HepG2 (cell line): ENCODE measurements around the gene FAM171A2. TPM values are rescaled to one million over a fixed set of nuclear protein-coding genes. Genes with fewer than 3 reads are reported as not detected.

Experiments
- JUND ChIP-seq: sonication (generic); formaldehyde crosslinking; IDR thresholded peaks from 2 replicates; pipeline ENCODE4 v1.8.0; 2022; ENCODE audit warnings: mild to moderate bottlenecking, missing genetic modification reagents
- LCORL ChIP-seq, 2 experiments: fragments of 450-650 bp in 1 of 2; sonication (generic) in 1 of 2; formaldehyde crosslinking in 1 of 2; IDR thresholded peaks; 2 replicates each; pipeline versions ENCODE4 v1.5.0 to v1.6.1; 2017 to 2020; ENCODE audit warnings: antibody characterized with exemption in 1 of 2, missing genetic modification reagents in 1 of 2
- MEF2D ChIP-seq: sonication (generic); formaldehyde crosslinking; IDR thresholded peaks from 2 replicates; pipeline ENCODE4 v1.5.1; 2020; ENCODE audit warnings: mild to moderate bottlenecking, missing genetic modification reagents
- NFKBIZ ChIP-seq: IDR thresholded peaks from 2 replicates; pipeline ENCODE4 v1.6.1; 2018; ENCODE audit warnings: missing genetic modification reagents, missing compliant biosample characterization
- PAX8 ChIP-seq: sonication (generic); formaldehyde crosslinking; IDR thresholded peaks from 2 replicates; pipeline ENCODE4 v1.8.0; 2022; ENCODE audit warnings: mild to moderate bottlenecking, missing genetic modification reagents, borderline replicate concordance
- RBAK ChIP-seq: sonication (generic); formaldehyde crosslinking; IDR thresholded peaks from 2 replicates; pipeline ENCODE4 v1.5.1; 2020; ENCODE audit warnings: mild to moderate bottlenecking, missing genetic modification reagents
- WIZ ChIP-seq: sonication (generic); formaldehyde crosslinking; IDR thresholded peaks from 2 replicates; pipeline ENCODE4 v1.5.1; 2020; ENCODE audit warnings: mild to moderate bottlenecking, missing genetic modification reagents
- YEATS4 ChIP-seq: sonication (generic); formaldehyde crosslinking; IDR thresholded peaks from 2 replicates; pipeline ENCODE4 v1.4.0; 2020; ENCODE audit warnings: missing genetic modification reagents, borderline replicate concordance
- ZFP36L1 ChIP-seq: sonication (generic); formaldehyde crosslinking; IDR thresholded peaks from 2 replicates; pipeline ENCODE4 v1.8.0; 2022; ENCODE audit warnings: mild to moderate bottlenecking, missing genetic modification reagents, moderate library complexity
- ZNF121 ChIP-seq: sonication (generic); formaldehyde crosslinking; IDR thresholded peaks from 2 replicates; pipeline ENCODE4 v1.5.0; 2020; ENCODE audit warnings: mild to moderate bottlenecking, missing genetic modification reagents
- ZNF34 ChIP-seq: sonication (generic); formaldehyde crosslinking; IDR thresholded peaks from 2 replicates; pipeline ENCODE4 v1.4.0; 2020; ENCODE audit warnings: mild to moderate bottlenecking, missing genetic modification reagents, borderline replicate concordance
- ZNF510 ChIP-seq: sonication (generic); formaldehyde crosslinking; IDR thresholded peaks from 2 replicates; pipeline ENCODE4 v1.4.0; 2020; ENCODE audit warnings: low read depth, mild to moderate bottlenecking, missing genetic modification reagents
- polyA plus RNA-seq, 8 experiments: library from polyadenylated mRNA; depleted of rRNA in 3 of 8; stranded (reverse) in 7 of 8; unstranded in 1 of 8; fragments of >200 nt; fragmentation: Illumina TruSeq in 4 of 8; extraction: Trizol in 4 of 8; gene quantifications; 2 replicates each; pipeline versions ENCODE4 v1.2.1 to v1.2.3, GENCODE V29; 2011 to 2016; ENCODE audit warnings: low read depth in 4 of 8, missing spikeins in 1 of 8, mixed read lengths in 1 of 8; ENCODE audit not compliant: insufficient read depth in 1 of 8
- total RNA-seq, 5 experiments: library from RNA; depleted of rRNA; stranded (reverse); fragments of >200 nt; fragmentation: Illumina TruSeq; extraction: Trizol; gene quantifications; 2 replicates each; pipeline ENCODE4 v1.2.3, GENCODE V29; 2016; ENCODE audit warnings: low read depth in 1 of 5
- TF ChIP-seq, protein P1 (sequence below): sonication (generic); formaldehyde crosslinking; IDR thresholded peaks from one replicate; pipeline ENCODE4 v1.5.1; 2020; ENCODE audit warnings: mild to moderate bottlenecking, missing genetic modification reagents; ENCODE audit errors: not compliant biosample characterization
- TF ChIP-seq, protein P2 (sequence below): sonication (generic); formaldehyde crosslinking; IDR thresholded peaks from 2 replicates; pipeline ENCODE4 v1.4.0; 2020; ENCODE audit warnings: low read depth, mild to moderate bottlenecking, missing genetic modification reagents
- TF ChIP-seq, protein P3 (sequence below): sonication (generic); formaldehyde crosslinking; IDR thresholded peaks from 2 replicates; pipeline ENCODE4 v1.4.0; 2020; ENCODE audit warnings: mild to moderate bottlenecking, missing genetic modification reagents
- TF ChIP-seq, protein P4 (sequence below): sonication (generic); formaldehyde crosslinking; IDR thresholded peaks from 2 replicates; pipeline ENCODE4 v1.4.0; 2020; ENCODE audit warnings: mild to moderate bottlenecking, missing genetic modification reagents

Gene FAM171A2
- total and polyA plus RNA-seq, 2 of the 13 experiments (the other 11 are each of a cell fraction or from before 2014, with no cell fraction given), result 1.8 to 3.6 TPM

DNA sequence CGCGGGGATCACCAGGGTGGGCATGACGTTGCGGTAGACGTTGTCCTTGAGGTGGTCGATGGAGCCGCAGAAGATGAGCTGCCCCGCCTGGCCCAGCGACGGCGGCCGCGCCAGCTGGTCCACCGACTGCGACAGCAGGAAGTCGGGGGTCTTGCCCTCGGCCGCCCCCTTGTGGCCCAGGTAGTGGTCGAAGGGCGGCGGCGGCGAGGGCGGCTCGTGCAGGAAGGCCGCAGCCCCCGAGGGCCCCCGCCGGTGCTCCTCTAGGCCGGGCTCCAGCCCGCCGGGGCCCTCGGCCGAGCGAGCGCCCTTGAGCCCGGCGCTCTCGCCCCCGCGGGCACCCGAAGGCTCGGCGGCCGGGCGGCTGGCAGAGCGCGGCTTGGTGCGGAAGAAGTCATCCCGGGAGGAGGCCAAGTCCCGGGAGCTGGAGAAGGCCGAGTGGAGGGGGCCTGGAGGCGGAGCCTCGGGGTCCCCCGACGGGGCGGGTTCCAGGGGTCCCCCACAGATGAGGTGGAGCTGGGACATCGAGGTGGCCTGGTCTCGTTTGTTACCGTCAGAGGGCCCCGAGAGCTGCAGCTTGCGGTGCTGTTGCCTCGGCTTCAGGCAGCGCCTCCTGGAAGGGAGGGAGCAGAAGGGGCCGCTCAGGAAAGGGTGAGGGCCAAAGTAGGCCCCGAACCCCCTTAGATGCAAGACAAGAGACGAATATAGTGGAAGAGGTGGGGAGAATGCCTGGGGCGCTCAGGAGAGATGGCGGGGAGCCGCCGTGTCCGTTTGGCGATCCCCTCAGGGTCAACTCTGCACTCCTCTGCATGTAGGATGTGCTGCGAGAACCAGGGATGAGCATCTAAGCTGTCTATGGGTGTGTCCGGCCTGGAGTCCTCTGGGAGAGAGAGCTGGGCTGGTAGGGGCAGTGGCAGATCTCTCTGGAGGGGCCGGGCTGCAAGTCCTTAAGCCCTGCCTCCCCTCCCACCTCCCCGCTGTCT is 8.8 kb downstream of the FAM171A2 start (continued):
- TF ChIP-seq, protein P1, sequence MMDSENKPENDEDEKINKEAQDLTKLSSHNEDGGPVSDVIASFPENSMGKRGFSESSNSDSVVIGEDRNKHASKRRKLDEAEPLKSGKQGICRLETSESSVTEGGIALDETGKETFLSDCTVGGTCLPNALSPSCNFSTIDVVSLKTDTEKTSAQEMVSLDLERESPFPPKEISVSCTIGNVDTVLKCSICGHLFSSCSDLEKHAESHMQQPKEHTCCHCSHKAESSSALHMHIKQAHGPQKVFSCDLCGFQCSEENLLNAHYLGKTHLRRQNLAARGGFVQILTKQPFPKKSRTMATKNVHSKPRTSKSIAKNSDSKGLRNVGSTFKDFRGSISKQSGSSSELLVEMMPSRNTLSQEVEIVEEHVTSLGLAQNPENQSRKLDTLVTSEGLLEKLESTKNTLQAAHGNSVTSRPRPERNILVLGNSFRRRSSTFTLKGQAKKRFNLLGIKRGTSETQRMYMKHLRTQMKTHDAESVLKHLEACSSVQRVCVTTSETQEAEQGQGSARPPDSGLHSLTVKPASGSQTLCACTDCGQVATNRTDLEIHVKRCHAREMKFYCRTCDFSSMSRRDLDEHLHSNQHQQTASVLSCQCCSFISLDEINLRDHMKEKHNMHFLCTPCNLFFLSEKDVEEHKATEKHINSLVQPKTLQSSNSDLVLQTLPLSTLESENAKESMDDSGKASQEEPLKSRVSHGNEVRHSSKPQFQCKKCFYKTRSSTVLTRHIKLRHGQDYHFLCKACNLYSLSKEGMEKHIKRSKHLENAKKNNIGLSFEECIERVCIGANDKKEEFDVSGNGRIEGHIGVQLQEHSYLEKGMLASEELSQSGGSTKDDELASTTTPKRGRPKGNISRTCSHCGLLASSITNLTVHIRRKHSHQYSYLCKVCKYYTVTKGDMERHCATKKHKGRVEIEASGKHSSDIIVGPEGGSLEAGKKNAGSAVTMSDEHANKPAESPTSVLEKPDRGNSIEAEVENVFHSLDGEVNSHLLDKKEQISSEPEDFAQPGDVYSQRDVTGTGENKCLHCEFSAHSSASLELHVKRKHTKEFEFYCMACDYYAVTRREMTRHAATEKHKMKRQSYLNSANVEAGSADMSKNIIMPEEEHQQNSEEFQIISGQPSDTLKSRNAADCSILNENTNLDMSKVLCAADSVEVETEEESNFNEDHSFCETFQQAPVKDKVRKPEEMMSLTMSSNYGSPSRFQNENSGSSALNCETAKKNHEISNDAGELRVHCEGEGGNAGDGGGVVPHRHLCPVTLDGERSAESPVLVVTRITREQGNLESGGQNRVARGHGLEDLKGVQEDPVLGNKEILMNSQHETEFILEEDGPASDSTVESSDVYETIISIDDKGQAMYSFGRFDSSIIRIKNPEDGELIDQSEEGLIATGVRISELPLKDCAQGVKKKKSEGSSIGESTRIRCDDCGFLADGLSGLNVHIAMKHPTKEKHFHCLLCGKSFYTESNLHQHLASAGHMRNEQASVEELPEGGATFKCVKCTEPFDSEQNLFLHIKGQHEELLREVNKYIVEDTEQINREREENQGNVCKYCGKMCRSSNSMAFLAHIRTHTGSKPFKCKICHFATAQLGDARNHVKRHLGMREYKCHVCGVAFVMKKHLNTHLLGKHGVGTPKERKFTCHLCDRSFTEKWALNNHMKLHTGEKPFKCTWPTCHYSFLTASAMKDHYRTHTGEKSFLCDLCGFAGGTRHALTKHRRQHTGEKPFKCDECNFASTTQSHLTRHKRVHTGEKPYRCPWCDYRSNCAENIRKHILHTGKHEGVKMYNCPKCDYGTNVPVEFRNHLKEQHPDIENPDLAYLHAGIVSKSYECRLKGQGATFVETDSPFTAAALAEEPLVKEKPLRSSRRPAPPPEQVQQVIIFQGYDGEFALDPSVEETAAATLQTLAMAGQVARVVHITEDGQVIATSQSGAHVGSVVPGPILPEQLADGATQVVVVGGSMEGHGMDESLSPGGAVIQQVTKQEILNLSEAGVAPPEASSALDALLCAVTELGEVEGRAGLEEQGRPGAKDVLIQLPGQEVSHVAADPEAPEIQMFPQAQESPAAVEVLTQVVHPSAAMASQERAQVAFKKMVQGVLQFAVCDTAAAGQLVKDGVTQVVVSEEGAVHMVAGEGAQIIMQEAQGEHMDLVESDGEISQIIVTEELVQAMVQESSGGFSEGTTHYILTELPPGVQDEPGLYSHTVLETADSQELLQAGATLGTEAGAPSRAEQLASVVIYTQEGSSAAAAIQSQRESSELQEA (CRISPR knock-in tag), result no peak
- TF ChIP-seq, protein P2, sequence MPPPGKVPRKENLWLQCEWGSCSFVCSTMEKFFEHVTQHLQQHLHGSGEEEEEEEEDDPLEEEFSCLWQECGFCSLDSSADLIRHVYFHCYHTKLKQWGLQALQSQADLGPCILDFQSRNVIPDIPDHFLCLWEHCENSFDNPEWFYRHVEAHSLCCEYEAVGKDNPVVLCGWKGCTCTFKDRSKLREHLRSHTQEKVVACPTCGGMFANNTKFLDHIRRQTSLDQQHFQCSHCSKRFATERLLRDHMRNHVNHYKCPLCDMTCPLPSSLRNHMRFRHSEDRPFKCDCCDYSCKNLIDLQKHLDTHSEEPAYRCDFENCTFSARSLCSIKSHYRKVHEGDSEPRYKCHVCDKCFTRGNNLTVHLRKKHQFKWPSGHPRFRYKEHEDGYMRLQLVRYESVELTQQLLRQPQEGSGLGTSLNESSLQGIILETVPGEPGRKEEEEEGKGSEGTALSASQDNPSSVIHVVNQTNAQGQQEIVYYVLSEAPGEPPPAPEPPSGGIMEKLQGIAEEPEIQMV, result no peak; the same call in 1 of the 2 replicates
- TF ChIP-seq ZNF34 (no peak), ZNF121 (no peak), PAX8 (CRISPR knock-in tag) (no peak), WIZ (CRISPR knock-in tag) (no peak), ZNF510 (no peak), LCORL (IDR thresholded peaks at IDR 0.05) (no peak), LCORL (CRISPR knock-in tag; IDR thresholded peaks at IDR 0.05) (no peak), JUND (CRISPR knock-in tag) (no peak), YEATS4 (CRISPR knock-in tag) (peak; percentile 76; the same call in 1 of the 2 replicates), NFKBIZ (no peak), MEF2D (CRISPR knock-in tag) (no peak), ZFP36L1 (no peak), RBAK (no peak)
- TF ChIP-seq, protein P3, sequence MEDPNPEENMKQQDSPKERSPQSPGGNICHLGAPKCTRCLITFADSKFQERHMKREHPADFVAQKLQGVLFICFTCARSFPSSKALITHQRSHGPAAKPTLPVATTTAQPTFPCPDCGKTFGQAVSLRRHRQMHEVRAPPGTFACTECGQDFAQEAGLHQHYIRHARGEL (CRISPR knock-in tag), result no peak
- TF ChIP-seq, protein P4, sequence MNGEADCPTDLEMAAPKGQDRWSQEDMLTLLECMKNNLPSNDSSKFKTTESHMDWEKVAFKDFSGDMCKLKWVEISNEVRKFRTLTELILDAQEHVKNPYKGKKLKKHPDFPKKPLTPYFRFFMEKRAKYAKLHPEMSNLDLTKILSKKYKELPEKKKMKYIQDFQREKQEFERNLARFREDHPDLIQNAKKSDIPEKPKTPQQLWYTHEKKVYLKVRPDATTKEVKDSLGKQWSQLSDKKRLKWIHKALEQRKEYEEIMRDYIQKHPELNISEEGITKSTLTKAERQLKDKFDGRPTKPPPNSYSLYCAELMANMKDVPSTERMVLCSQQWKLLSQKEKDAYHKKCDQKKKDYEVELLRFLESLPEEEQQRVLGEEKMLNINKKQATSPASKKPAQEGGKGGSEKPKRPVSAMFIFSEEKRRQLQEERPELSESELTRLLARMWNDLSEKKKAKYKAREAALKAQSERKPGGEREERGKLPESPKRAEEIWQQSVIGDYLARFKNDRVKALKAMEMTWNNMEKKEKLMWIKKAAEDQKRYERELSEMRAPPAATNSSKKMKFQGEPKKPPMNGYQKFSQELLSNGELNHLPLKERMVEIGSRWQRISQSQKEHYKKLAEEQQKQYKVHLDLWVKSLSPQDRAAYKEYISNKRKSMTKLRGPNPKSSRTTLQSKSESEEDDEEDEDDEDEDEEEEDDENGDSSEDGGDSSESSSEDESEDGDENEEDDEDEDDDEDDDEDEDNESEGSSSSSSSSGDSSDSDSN, result peak; percentile 83; the same call in 1 of the 2 replicates
